Kidney (tissue), 14 donors: ENCODE results near the gene MRPL33. TPM values are rescaled to one million over a fixed set of nuclear protein-coding genes. Genes with fewer than 3 reads are reported as not detected.

ENCODE experiments used
- DNase-seq, 5 donors: peaks; one replicate each; pipeline ENCODE4 v3.0.0-alpha.2; 2013 to 2020
- FAIRE-seq: peaks from 2 replicates; lab custom pipeline; 2012; peaks lifted over from hg19 to GRCh38; lab: Jason Lieb, UNC
- H3K27ac ChIP-seq, 2 donors: one replicate each; pipeline ENCODE4 v1.7.0; 2013; ENCODE audit warnings: low read depth in 2 of 2, low read length in 2 of 2, inconsistent platforms in 1 of 2
- H3K27me3 ChIP-seq: one replicate; pipeline ENCODE4 v1.7.1; 2013; ENCODE audit warnings: low read length, inconsistent platforms; ENCODE audit not compliant: control insufficient read depth, insufficient read depth
- H3K36me3 ChIP-seq, 3 donors: one replicate each; pipeline versions ENCODE4 v1.7.0 to v1.7.1; 2013; ENCODE audit warnings: low read length in 3 of 3, control low read depth in 1 of 3, inconsistent platforms in 1 of 3; ENCODE audit not compliant: insufficient read depth in 3 of 3, control insufficient read depth in 2 of 3
- H3K4me1 ChIP-seq, 3 donors: one replicate each; pipeline versions ENCODE4 v1.7.0 to v1.7.1; 2013; ENCODE audit warnings: low read length in 3 of 3, inconsistent platforms in 1 of 3, low read depth in 1 of 3; ENCODE audit not compliant: control insufficient read depth in 2 of 3, insufficient read depth in 2 of 3
- H3K4me3 ChIP-seq, 3 donors: one replicate each; pipeline versions ENCODE4 v1.7.0 to v1.8.1; 2013; ENCODE audit warnings: low read length in 3 of 3, control low read depth in 1 of 3, inconsistent platforms in 1 of 3
- H3K9ac ChIP-seq, 3 donors: one replicate each; pipeline versions ENCODE4 v1.7.0 to v1.7.1; 2013; ENCODE audit warnings: low read length in 3 of 3, control low read depth in 1 of 3, inconsistent platforms in 1 of 3
- H3K9me3 ChIP-seq, 3 donors: one replicate each; pipeline versions ENCODE4 v1.7.0 to v1.7.1; 2013; ENCODE audit warnings: low read length in 3 of 3, control low read depth in 1 of 3, inconsistent platforms in 1 of 3; ENCODE audit not compliant: control insufficient read depth in 2 of 3, insufficient read depth in 1 of 3
- intact Hi-C: fragments of 100-400 bp; cut with DNase I; formaldehyde crosslinking; loops from one replicate; pipeline ENCODE4 v1.11.1; 2022
- polyA plus RNA-seq: library from polyadenylated mRNA; stranded (reverse); fragments of 350-450 nt; fragmentation: Illumina TruSeq; extraction: RNeasy Lipid Tissue Mini Kit (QIAGEN cat#74804); gene quantifications from one replicate; pipeline ENCODE4 v1.2.3, GENCODE V29; 2014; ENCODE audit warnings: low read depth, low replicate concordance; ENCODE audit not compliant: insufficient read depth
- total RNA-seq: library from RNA; stranded (reverse); fragmentation: NEBNext Ultra II Directional; extraction: Animal tissue kit (Norgen Biotek cat#: 25700); gene quantifications from one replicate; pipeline ENCODE4 v1.2.1, GENCODE V29; 2021
- TF ChIP-seq, protein P1 (sequence below): IDR thresholded peaks from 3 replicates; pipeline ENCODE4 v1.5.1; 2012; ENCODE audit warnings: mild to moderate bottlenecking, moderate library complexity, borderline replicate concordance; ENCODE audit not compliant: insufficient read depth; ENCODE audit errors: extremely low read depth
- donor health status: control.
- donor health status: control.
- donor health status: control.
- donor health status: control.
- donor health status: control.
- donor health status: DM: yes; HTN: yes; CAD: no.
- donor health status: Normal renal cell carcinoma (clear cell type).

Gene MRPL33
- total and polyA plus RNA-seq, 2 donors from 2014 or later, result 107 to 312 TPM

GRCh38 chr2:27771202-27771547, 344 bp upstream of the MRPL33 start:
- FAIRE-seq, result no peak

DNA sequence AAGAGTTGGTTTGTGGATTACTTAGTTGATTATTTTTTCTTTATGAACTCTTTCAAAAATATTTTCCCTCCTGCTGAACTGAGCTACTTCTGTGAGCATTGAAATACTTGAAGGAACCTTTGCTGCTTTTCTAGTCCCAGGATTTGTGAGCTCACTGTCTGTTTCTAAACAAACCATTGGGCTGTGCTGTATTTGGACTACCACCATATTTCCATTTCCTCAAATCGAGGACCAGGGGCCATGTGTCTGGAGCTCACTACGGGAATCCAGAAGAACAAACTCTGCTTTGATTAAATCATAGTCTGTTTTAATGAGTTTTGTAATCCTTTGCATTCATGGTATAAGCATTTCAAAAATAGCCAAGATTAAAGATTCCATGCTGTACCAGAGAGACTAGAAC, 1.3 kb downstream of the MRPL33 start:
- H3K27me3 ChIP-seq, result no peaks in the 10 kb centered on the region
- peaks cover 0 to 5% (median 0%) of the 10 kb centered on the region in 3 donors for H3K36me3 ChIP-seq
- H3K9me3 ChIP-seq, result no peaks in the 10 kb centered on the region
- intact Hi-C loops, result no loop called here
- H3K4me3 ChIP-seq, result peak overlapping the region; percentile 84 to 96 (median 89)
- H3K9ac ChIP-seq, result peak overlapping the region; percentile 7 to 85 (median 68)
- peaks cover 2 to 15% (median 14%) of the 10 kb centered on the region in 3 donors for H3K4me1 ChIP-seq
- H3K27ac ChIP-seq, result peak overlapping the region in 1 of 2 donors; percentile 45
- TF ChIP-seq, protein P1, sequence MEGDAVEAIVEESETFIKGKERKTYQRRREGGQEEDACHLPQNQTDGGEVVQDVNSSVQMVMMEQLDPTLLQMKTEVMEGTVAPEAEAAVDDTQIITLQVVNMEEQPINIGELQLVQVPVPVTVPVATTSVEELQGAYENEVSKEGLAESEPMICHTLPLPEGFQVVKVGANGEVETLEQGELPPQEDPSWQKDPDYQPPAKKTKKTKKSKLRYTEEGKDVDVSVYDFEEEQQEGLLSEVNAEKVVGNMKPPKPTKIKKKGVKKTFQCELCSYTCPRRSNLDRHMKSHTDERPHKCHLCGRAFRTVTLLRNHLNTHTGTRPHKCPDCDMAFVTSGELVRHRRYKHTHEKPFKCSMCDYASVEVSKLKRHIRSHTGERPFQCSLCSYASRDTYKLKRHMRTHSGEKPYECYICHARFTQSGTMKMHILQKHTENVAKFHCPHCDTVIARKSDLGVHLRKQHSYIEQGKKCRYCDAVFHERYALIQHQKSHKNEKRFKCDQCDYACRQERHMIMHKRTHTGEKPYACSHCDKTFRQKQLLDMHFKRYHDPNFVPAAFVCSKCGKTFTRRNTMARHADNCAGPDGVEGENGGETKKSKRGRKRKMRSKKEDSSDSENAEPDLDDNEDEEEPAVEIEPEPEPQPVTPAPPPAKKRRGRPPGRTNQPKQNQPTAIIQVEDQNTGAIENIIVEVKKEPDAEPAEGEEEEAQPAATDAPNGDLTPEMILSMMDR, result no peak
- DNase-seq (no peak), FAIRE-seq (no peak)

More at GRCh38 chr2:27771202-27771547, 344 bp upstream of the MRPL33 start:
- TF ChIP-seq, protein P1, result no peak
- DNase-seq, result no peak
- Histone ChIP-seq H3K9me3 (no peaks in the 10 kb centered on the region), H3K9ac (peak overlapping the region; percentile 48 to 97 (median 75)), H3K4me1 (peaks cover 2 to 14% (median 7%) of the 10 kb centered on the region in 3 donors), H3K27me3 (no peaks in the 10 kb centered on the region), H3K36me3 (peaks cover 0 to 5% (median 0%) of the 10 kb centered on the region in 3 donors), H3K27ac (peak overlapping the region; percentile 95), H3K4me3 (peak overlapping the region; percentile 84 to 96 (median 89))
- intact Hi-C loops, result no loop called here

DNA sequence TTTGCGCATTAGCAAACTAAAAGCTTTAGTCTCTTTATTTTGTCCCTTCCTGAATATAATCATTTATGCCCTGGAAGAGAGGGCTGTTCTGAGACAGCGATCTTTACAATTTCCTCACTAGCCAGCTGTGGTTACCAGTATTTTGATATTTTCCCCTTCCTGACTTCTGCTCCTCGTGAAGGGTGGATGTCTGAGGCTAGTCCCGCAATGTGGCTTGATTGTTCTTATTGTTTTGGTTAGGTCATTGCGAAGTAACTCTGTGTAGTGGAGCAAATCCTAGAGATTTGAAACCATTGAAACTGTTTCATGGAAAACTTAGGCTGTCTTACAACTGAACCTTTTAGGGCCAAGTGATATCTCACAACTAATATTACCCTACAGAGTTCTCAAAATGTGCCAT, 2.4 kb downstream of the MRPL33 start:
- H3K4me3 ChIP-seq, result peak overlapping the region in 2 of 3 donors; percentile 22 to 84
- H3K9ac ChIP-seq, result peak overlapping the region in 2 of 3 donors; percentile 7 to 20
- peaks cover 0 to 5% (median 2%) of the 10 kb centered on the region in 3 donors for H3K36me3 ChIP-seq
- intact Hi-C loops, result no loop called here
- H3K4me1 ChIP-seq, result peaks cover 2 to 16% (median 15%) of the 10 kb centered on the region in 3 donors
- peak overlapping the region in 1 of 2 donors; percentile 51 for H3K27ac ChIP-seq
- no peaks in the 10 kb centered on the region for H3K9me3 ChIP-seq
- DNase-seq, result no peak
- TF ChIP-seq, protein P1, result no peak
- H3K27me3 ChIP-seq, result no peaks in the 10 kb centered on the region
- FAIRE-seq, result no peak

GRCh38 chr2:27776097-27776496, 4.6 kb downstream of the MRPL33 start:
- no peak for FAIRE-seq
- Histone ChIP-seq H3K27ac (peak overlapping the region in 1 of 2 donors; percentile 10), H3K9me3 (no peaks in the 10 kb centered on the region), H3K4me1 (peaks cover 2 to 17% (median 15%) of the 10 kb centered on the region in 3 donors), H3K4me3 (no peak overlapping the region), H3K9ac (no peak overlapping the region), H3K36me3 (peaks cover 0 to 7% (median 5%) of the 10 kb centered on the region in 3 donors), H3K27me3 (no peaks in the 10 kb centered on the region)
- TF ChIP-seq, protein P1, result no peak
- DNase-seq, result no peak
- intact Hi-C loops, result no loop called here
